K562 (cell line): ENCODE measurements around the gene PGPEP1. TPM values are rescaled to one million over a fixed set of nuclear protein-coding genes. Genes with fewer than 3 reads are reported as not detected.

Experiments
- ARID3A ChIP-seq: IDR thresholded peaks from 2 replicates; pipeline ENCODE4 v1.6.1; 2012; ENCODE audit warnings: low read depth, low read length, improper control_type of control experiment, borderline replicate concordance
- BCOR ChIP-seq: fragments of 450-650 bp; IDR thresholded peaks from 2 replicates; pipeline ENCODE4 v1.6.1; 2016
- CBX3 ChIP-seq, 2 experiments: IDR thresholded peaks; 1 replicate in 1 of 2; 2 replicates in 1 of 2; pipeline ENCODE4 v1.6.1; 2012; ENCODE audit warnings: inconsistent platforms in 2 of 2, low read length in 2 of 2, borderline replicate concordance in 1 of 2, control low read depth in 1 of 2
- COPS2 ChIP-seq: fragments of 450-650 bp; conservative IDR thresholded peaks from 2 replicates; pipeline ENCODE4 v1.6.1; 2016; ENCODE audit warnings: mild to moderate bottlenecking, moderate library complexity
- FOXJ2 ChIP-seq: fragments of 200-800 bp; sonication (Bioruptor generic); IDR thresholded peaks from 2 replicates; pipeline ENCODE4 v1.6.1; 2016; ENCODE audit warnings: missing genetic modification characterization, missing compliant biosample characterization
- NONO ChIP-seq, 2 experiments: fragments of 200-400 bp in 1 of 2; fragments of 450-650 bp in 1 of 2; formaldehyde crosslinking in 1 of 2; IDR thresholded peaks; 2 replicates each; pipeline ENCODE4 v1.6.1; 2017; ENCODE audit warnings: low read depth in 2 of 2, mild to moderate bottlenecking in 2 of 2, moderate library complexity in 2 of 2, low read length in 1 of 2
- RBM25 ChIP-seq: fragments of 200-400 bp; formaldehyde crosslinking; IDR thresholded peaks from 2 replicates; pipeline ENCODE4 v1.6.1; 2018; ENCODE audit warnings: low read length, low read depth, moderate library complexity; ENCODE audit not compliant: severe bottlenecking
- SIN3A ChIP-seq, 2 experiments: fragments of 150-350 bp in 1 of 2; IDR thresholded peaks; 2 replicates each; pipeline ENCODE4 v1.6.1; 2011 to 2016; ENCODE audit warnings: borderline replicate concordance in 2 of 2, low read depth in 2 of 2, low read length in 2 of 2, mild to moderate bottlenecking in 2 of 2, moderate library complexity in 2 of 2; ENCODE audit not compliant: control insufficient read depth in 1 of 2
- SNRNP70 ChIP-seq: fragments of 200-400 bp; formaldehyde crosslinking; optimal IDR thresholded peaks from 2 replicates; pipeline ENCODE3; 2017; ENCODE audit warnings: low read depth, low read length
- polyA plus RNA-seq, 8 experiments: library from polyadenylated mRNA; depleted of rRNA in 4 of 8; stranded (reverse) in 5 of 8; unstranded in 3 of 8; fragments of >200 nt; fragmentation: Nextera tagmentation in 2 of 8; fragmentation: Illumina TruSeq in 1 of 8; extraction: Ambion mirVana in 2 of 8; extraction: Trizol in 1 of 8; gene quantifications; 2 replicates each; pipeline versions ENCODE4 v1.2.1 to v1.2.3, GENCODE V29; 2011 to 2014; ENCODE audit warnings: inconsistent platforms in 1 of 8, missing spikeins in 1 of 8
- total RNA-seq, 7 experiments: library from RNA; depleted of rRNA in 6 of 7; stranded (reverse); fragments of >200 nt in 6 of 7; fragmentation: Illumina TruSeq in 2 of 7; extraction: Trizol in 2 of 7; gene quantifications; 2 replicates each; pipeline versions ENCODE4 v1.2.1 to v1.2.3, GENCODE V29; 2011 to 2021; ENCODE audit warnings: low replicate concordance in 1 of 7

PGPEP1 gene
- total and polyA plus RNA-seq, 9 of the 15 experiments (the other 6 are each of a cell fraction or from before 2014, with no cell fraction given) = 10.0 to 69.6 (median 33.5) TPM

GRCh38 chr19:18389726-18390064 is 49.3 kb downstream of the PGPEP1 start (continued):
- TF ChIP-seq SIN3A (IDR thresholded peaks at IDR 0.05; ENCODE audit: borderline replicate concordance in 2 of 2, control insufficient read depth in 1 of 2, low read depth in 2 of 2, low read length in 2 of 2) (peak in 1 of 2 experiments; percentile 12; a peak in 1 of 4 replicates), FOXJ2 (tag) (peak; percentile 40; the same call in 1 of the 2 replicates), SNRNP70 (no peak), ARID3A (no peak), COPS2 (no peak), CBX3 (IDR thresholded peaks at IDR 0.05; ENCODE audit: borderline replicate concordance in 1 of 2, low read length in 2 of 2) (peak in 1 of 2 experiments; percentile 15; a peak in 1 of 3 replicates), RBM25 (peak; percentile 56), NONO (IDR thresholded peaks at IDR 0.05; ENCODE audit: low read depth in 2 of 2, low read length in 1 of 2) (0 out of 4 replicates have a peak, but pooled peaks of 1 of the 2 experiments have one; percentile 40), BCOR (peak; percentile 51)
